ENCODE data around the gene UBXN11. TPM values are rescaled to one million over a fixed set of nuclear protein-coding genes. Genes with fewer than 3 reads are reported as not detected.

The UBXN11 gene
- 3.6 and 8.7 TPM in 2 replicates for total RNA-seq

DNA sequence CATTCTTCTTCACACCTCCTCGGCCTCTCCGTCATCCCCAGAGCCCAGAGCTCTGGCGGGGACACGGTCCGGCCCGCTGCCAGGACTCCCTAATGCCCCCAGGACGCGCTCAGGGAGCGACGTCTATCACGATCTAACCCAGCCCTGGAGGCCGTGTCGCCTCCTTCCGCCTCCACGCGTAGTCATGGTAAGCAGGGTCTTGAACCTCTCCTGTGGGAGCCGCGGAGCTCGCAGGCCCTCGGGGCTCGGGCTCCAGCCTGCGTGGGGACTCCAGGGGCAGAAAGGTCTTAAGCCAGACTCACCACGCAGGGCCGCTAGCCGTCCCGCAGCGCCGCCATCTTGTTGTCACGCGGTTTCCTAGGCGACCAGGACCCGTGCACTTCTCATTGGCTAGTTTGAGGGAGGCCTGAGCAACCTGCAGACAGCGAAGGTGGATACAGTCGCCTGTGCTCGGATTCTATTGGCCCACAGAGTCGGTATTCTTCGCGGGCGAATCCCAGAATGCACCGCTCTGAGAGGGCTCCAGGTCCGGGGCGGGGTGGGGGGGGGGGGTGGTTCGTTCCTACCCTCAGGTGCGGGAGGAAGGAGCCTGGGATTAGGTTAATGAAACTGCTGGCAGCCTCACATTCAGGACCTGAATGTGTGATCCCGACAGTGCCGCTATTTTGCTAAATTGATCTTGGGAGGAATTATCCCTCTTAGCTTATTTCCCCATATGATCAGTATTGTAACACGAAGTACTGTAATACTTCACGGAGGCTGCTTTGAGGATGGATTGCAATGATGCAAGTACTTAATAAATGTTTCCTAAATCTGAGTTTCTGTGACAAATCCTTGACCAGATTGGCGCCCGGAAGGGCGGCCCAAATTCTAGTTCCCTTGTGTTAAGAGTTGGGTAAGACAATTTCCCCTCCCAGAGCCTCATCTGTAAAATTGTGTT, at the start of gene UBXN11:
Gene UBXN11, minus strand, starts transcription at position 347 of the 940 bp plus-strand sequence. CDS start 3,753 bp downstream, outside the sequence.

GRCh38 chr1:26353976-26354820, 47.8 kb upstream of the UBXN11 start, which contains the start of gene CRYBG2:
TSS of gene CRYBG2 (minus strand) at chr1:26354130. CDS start at chr1:26346657, 7,473 bp downstream.

GRCh38 chr1:26317612-26318337, 11.3 kb upstream of the UBXN11 start, which contains the start of gene CD52:
TSS of gene CD52 (plus strand) at chr1:26317958. CDS start at chr1:26318018, 60 bp downstream.

DNA sequence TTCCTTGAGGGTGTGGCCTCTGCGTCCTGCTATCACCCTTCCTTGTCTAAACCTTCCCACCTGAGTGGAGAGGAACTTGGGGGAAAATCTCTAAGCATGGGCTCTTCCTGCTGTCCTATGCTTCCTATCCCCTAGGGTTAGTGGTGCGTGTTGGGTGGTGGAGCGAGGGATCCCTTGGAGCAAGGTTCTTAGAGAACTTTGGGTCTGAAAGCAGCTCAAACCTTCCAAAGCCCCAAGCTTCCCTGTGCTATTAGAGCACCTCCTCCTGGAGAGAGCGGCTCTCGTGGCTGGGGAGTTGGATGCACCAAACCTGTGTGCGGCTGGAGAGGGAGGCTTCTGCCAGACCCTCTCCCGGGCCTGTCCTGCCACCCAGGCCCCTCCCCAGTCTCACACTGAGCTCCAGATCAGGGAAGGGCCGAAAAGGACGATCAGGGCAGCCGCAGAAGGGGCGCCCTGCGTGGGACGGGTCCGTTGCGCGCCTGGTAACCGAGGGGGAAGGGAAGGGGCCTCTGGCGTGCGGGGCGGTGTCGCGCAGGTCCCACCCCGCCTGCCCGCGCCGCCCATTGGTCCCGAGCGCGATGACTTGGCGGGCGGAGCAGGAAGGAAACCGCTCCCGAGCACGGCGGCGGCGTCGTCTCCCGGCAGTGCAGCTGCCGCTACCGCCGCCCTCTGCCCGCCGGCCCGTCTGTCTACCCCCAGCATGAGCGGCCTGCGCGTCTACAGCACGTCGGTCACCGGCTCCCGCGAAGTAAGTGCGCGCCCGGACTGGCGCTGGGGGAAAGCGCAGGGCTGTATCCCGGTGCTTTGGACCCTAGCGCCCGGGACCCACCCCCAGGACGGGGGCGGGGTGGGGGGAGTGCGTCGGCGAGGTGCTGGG, 26.7 kb downstream of the UBXN11 start, which contains the start of gene SH3BGRL3:
Gene SH3BGRL3, plus strand, starts transcription at position 631 of the 877 bp plus-strand sequence. Its CDS starts 70 bp downstream, at position 701.

GRCh38 chr1:26233903-26234643, 72.4 kb downstream of the UBXN11 start, which contains the start of gene CEP85:
TSS of gene CEP85 (plus strand) at chr1:26234200. CDS start at chr1:26239784, 5,584 bp downstream.

Other genes starting within 250 kb of the UBXN11 start
- 0.38 TPM in 1 of 2 replicates, not detected in the other for gene TRIM63, start 239.0 kb downstream of the UBXN11 start, total RNA-seq
- gene PDIK1L, start 194.8 kb downstream of the UBXN11 start, total RNA-seq: 2.0 and 2.9 TPM in 2 replicates
- gene FAM110D, start 147.6 kb downstream of the UBXN11 start, total RNA-seq: 0.25 TPM in 1 of 2 replicates, not detected in the other
- gene C1orf232, start 137.7 kb downstream of the UBXN11 start, total RNA-seq: not detected in 2 replicates
- gene ZNF593, start 136.7 kb downstream of the UBXN11 start, total RNA-seq: 103 and 117 TPM in 2 replicates
- gene ZNF593OS, start 134.8 kb downstream of the UBXN11 start, total RNA-seq: 0.13 TPM in 1 of 2 replicates, not detected in the other
- 1.5 and 3.4 TPM in 2 replicates for gene CNKSR1, start 129.1 kb downstream of the UBXN11 start, total RNA-seq
- gene CATSPER4, start 116.0 kb downstream of the UBXN11 start, total RNA-seq: not detected in 2 replicates
- gene CEP85, start 72.4 kb downstream of the UBXN11 start, total RNA-seq: 4.9 and 17.8 TPM in 2 replicates
- 121 and 161 TPM in 2 replicates for gene SH3BGRL3, start 26.6 kb downstream of the UBXN11 start, total RNA-seq
- gene CD52, start 11.3 kb upstream of the UBXN11 start, total RNA-seq: not detected in 2 replicates
- 0.16 and 0.25 TPM in 2 replicates for gene CRYBG2, start 47.5 kb upstream of the UBXN11 start, total RNA-seq
- not detected in 2 replicates for gene ZNF683, start 66.1 kb upstream of the UBXN11 start, total RNA-seq
- gene LIN28A, start 104.2 kb upstream of the UBXN11 start, total RNA-seq: 0.38 TPM in 1 of 2 replicates, not detected in the other
- gene DHDDS, start 125.7 kb upstream of the UBXN11 start, total RNA-seq: 33.6 and 39.7 TPM in 2 replicates
- gene HMGN2, start 165.8 kb upstream of the UBXN11 start, total RNA-seq: 149 and 379 TPM in 2 replicates
- 30.4 and 36.5 TPM in 2 replicates for gene RPS6KA1, start 223.1 kb upstream of the UBXN11 start, total RNA-seq